Esophagus muscularis mucosa (tissue), 4 donors: Measurements from ENCODE around the gene DUOXA2. TPM values are rescaled to one million over a fixed set of nuclear protein-coding genes. Genes with fewer than 3 reads are reported as not detected.

ENCODE experiments used
- DNase-seq: peaks from one replicate; pipeline ENCODE4 v3.0.0-alpha.2; 2017; ENCODE audit errors: extremely low spot score
- H3K27ac ChIP-seq, 4 donors: fragments of 200-600 bp; sonication (generic); replicated peaks in 1 of 4; 1 replicate in 3 of 4; 2 replicates in 1 of 4; pipeline ENCODE4 v1.5.1; 2016 to 2019; ENCODE audit warnings: mild to moderate bottlenecking in 1 of 4
- H3K27me3 ChIP-seq, 4 donors: fragments of 200-600 bp; sonication (generic); one replicate each; pipeline versions ENCODE4 v1.5.1 to v1.6.0; 2016 to 2019
- H3K36me3 ChIP-seq, 4 donors: fragments of 200-600 bp; sonication (generic); one replicate each; pipeline ENCODE4 v1.5.1; 2016 to 2019
- H3K4me1 ChIP-seq, 4 donors: fragments of 200-600 bp; sonication (generic); one replicate each; pipeline ENCODE4 v1.5.1; 2016 to 2019
- H3K4me3 ChIP-seq, 4 donors: fragments of 200-600 bp; sonication (generic); 1 replicate in 2 of 4; 2 replicates in 2 of 4; pipeline ENCODE4 v1.5.1; 2016 to 2019; ENCODE audit warnings: mild to moderate bottlenecking in 4 of 4, moderate library complexity in 1 of 4
- H3K9me3 ChIP-seq, 4 donors: fragments of 200-600 bp; sonication (generic); 1 replicate in 3 of 4; 2 replicates in 1 of 4; pipeline ENCODE4 v1.5.1; 2016 to 2019
- CTCF ChIP-seq, 3 experiments: fragments of 200-600 bp in 2 of 3; fragments of 450-650 bp in 1 of 3; sonication (generic) in 2 of 3; IDR thresholded peaks; one replicate each; pipeline ENCODE4 v1.5.1; 2017 to 2019; ENCODE audit warnings: antibody characterized with exemption in 3 of 3, mild to moderate bottlenecking in 2 of 3, moderate library complexity in 1 of 3
- EP300 ChIP-seq: sonication (generic); formaldehyde crosslinking; IDR thresholded peaks from one replicate; pipeline ENCODE4 v1.6.1; 2017; ENCODE audit warnings: antibody characterized with exemption
- POLR2A ChIP-seq: fragments of 450-650 bp; IDR thresholded peaks from one replicate; pipeline ENCODE4 v1.6.1; 2017; ENCODE audit warnings: antibody characterized with exemption, moderate library complexity, mild to moderate bottlenecking, low read depth
- POLR2AphosphoS5 ChIP-seq, 2 donors: sonication (generic); formaldehyde crosslinking; IDR thresholded peaks; one replicate each; pipeline ENCODE4 v1.6.1; 2017; ENCODE audit warnings: antibody characterized with exemption in 2 of 2
- WGBS: methylation state at CpG from one replicate; pipeline ENCODE4 v1.1.5; 2018; 5-methylcytosine and 5-hydroxymethylcytosine counted together
- intact Hi-C: fragments of 100-400 bp; cut with DNase I; formaldehyde crosslinking; loops from one replicate; pipeline ENCODE4 v1.15.1; 2023
- total RNA-seq, 4 donors: library from RNA; depleted of rRNA; stranded (reverse); fragments of >200 nt; gene quantifications; one replicate each; pipeline versions ENCODE4 v1.1.0 to v1.2.1, GENCODE V29; 2016

DUOXA2 gene
- total RNA-seq, 4 donors from 2014 or later, result 0.42 to 0.52 TPM; not detected in 2

- no peak for TF ChIP-seq POLR2A
- no peak for TF ChIP-seq CTCF (IDR thresholded peaks at IDR 0.05)
- TF ChIP-seq EP300, result no peak
- no peak for TF ChIP-seq POLR2AphosphoS5 (IDR thresholded peaks at IDR 0.05)
- Histone ChIP-seq H3K27ac (no peak overlapping the region), H3K9me3 (no peaks in the 10 kb centered on the region), H3K4me1 (no peaks in the 10 kb centered on the region), H3K4me3 (no peak overlapping the region), H3K27me3 (peaks cover 0 to 23% (median 0%) of the 10 kb centered on the region in 4 donors), H3K36me3 (no peaks in the 10 kb centered on the region)
- 62% methylated on average over 3 of the region's 3 CpGs for WGBS
- DNase-seq, result no peak
- intact Hi-C loops, result no loop called here
Measured at GRCh38 chr15:45089712-45090373, 24.3 kb upstream of the DUOXA2 start.

- Histone ChIP-seq H3K36me3 (no peaks in the 10 kb centered on the region), H3K9me3 (no peaks in the 10 kb centered on the region), H3K4me1 (no peaks in the 10 kb centered on the region), H3K27me3 (peaks cover 0 to 15% (median 0%) of the 10 kb centered on the region in 4 donors), H3K27ac (no peak overlapping the region), H3K4me3 (no peak overlapping the region)
- intact Hi-C loops, result no loop called here
- 57% methylated on average over 7 of the region's 7 CpGs for WGBS
- no peak for TF ChIP-seq EP300
- TF ChIP-seq POLR2AphosphoS5 (IDR thresholded peaks at IDR 0.05), result no peak
- no peak for TF ChIP-seq CTCF (IDR thresholded peaks at IDR 0.05)
- no peak for TF ChIP-seq POLR2A
- DNase-seq, result no peak
Measured at GRCh38 chr15:45091161-45091560, 23.0 kb upstream of the DUOXA2 start.

- DNase-seq, result no peak
- no peak overlapping the region for H3K27ac ChIP-seq
- H3K4me1 ChIP-seq, result no peaks in the 10 kb centered on the region
- TF ChIP-seq CTCF (IDR thresholded peaks at IDR 0.05) (no peak), EP300 (no peak), POLR2AphosphoS5 (IDR thresholded peaks at IDR 0.05) (no peak), POLR2A (no peak)
- H3K27me3 ChIP-seq, result peaks cover 0 to 13% (median 0%) of the 10 kb centered on the region in 4 donors
- no peaks in the 10 kb centered on the region for H3K9me3 ChIP-seq
- intact Hi-C loops, result no loop called here
- 85% methylated on average over 2 of the region's 2 CpGs for WGBS
- no peaks in the 10 kb centered on the region for H3K36me3 ChIP-seq
- no peak overlapping the region for H3K4me3 ChIP-seq
Measured at GRCh38 chr15:45091576-45091975, 22.6 kb upstream of the DUOXA2 start.

- H3K4me3 ChIP-seq, result no peak overlapping the region
- peaks cover 0 to 6% (median 0%) of the 10 kb centered on the region in 4 donors for H3K27me3 ChIP-seq
- no peaks in the 10 kb centered on the region for H3K9me3 ChIP-seq
- H3K27ac ChIP-seq, result no peak overlapping the region
- H3K36me3 ChIP-seq, result no peaks in the 10 kb centered on the region
- TF ChIP-seq POLR2AphosphoS5 (IDR thresholded peaks at IDR 0.05), result no peak
- TF ChIP-seq CTCF (IDR thresholded peaks at IDR 0.05), result no peak
- TF ChIP-seq POLR2A, result no peak
- no peak for TF ChIP-seq EP300
- WGBS, result 88% methylated on average over 4 of the region's 4 CpGs
- no peaks in the 10 kb centered on the region for H3K4me1 ChIP-seq
- intact Hi-C loops, result no loop called here
- no peak for DNase-seq
Measured at GRCh38 chr15:45093013-45093412, 21.1 kb upstream of the DUOXA2 start.
